Amniotic epithelial cell (primary cell): ENCODE measurements around the gene POLR3G.

Source experiments
- DNase-seq: peaks from one replicate; pipeline ENCODE4 v3.0.0-alpha.2; 2010; ENCODE audit warnings: low read depth

The POLR3G gene

DNA sequence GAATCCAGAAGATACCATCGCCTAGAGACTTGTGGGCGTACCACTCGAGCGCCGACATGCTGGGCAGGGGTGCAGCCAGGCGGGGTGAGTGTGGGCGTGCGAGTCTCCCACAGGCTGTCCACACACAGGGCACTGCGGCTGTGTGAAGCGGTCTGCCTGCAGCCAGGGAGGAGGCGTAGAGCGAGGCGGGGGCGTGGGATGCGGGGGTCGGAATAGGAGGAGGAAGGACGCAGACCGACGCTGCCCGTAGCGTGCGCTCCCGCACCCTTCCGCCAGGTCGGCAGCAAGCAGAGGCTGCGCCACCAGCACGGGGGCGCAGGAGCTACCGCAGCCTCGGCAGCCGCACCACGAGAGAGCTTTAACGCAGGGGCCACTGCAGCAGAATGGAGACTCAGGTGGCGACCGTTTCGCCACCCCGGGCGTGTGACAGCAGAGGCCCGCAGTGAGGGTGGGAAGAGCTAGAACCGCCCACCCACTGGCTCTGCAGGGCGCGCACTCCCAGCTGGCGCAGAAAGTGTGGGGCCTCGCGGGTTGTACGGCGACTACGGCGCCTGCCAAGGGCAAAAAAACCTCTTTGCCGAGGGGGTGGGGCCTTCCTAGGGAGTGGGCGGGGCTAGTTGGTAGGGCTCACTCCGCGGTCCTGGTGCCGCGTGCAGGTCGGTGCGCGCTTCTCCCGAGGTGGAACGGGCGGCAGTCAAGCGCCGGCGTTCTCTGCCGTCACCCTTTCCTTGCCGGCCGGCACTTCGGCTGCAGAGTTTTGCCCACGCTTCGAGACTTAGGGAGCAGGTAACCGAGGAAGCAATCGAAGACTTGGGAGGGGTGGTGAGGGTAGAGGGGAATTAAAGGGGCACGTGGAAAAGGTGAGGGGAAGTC is at the start of gene POLR3G, which contains the start of gene MBLAC2:
Gene POLR3G, plus strand, starts transcription at position 630 of the 873 bp plus-strand sequence. CDS start 10,704 bp downstream, outside the sequence.
Gene MBLAC2, minus strand, starts transcription at position 537 of the 873 bp plus-strand sequence. Its CDS starts 479 bp downstream, at position 58.
- peak; percentile 90 for DNase-seq

GRCh38 chr5:90434116-90434714 is 40.4 kb upstream of the POLR3G start:
- peak; percentile 48 for DNase-seq

GRCh38 chr5:90437663-90438062 is 37.0 kb upstream of the POLR3G start:
- DNase-seq, result no peak

DNA sequence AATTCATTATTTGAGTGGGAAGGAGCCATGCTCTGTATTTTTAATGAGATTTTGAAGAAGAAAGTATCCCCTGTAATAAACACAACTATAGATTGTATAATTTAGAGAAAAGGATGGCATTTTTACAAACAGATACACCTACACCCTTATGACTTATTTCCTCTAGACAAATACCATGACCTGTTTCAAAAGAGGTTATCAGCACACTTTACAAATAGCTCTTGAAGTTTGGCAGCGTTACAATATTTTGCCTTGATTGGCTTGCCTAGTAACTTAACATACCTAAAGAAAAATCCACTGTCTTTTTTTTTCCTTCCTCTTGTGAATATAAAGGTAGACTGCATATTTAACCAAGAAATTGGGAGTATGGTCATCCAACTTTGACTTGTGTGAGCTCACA is 36.6 kb upstream of the POLR3G start:
- DNase-seq, result peak; percentile 60

DNA sequence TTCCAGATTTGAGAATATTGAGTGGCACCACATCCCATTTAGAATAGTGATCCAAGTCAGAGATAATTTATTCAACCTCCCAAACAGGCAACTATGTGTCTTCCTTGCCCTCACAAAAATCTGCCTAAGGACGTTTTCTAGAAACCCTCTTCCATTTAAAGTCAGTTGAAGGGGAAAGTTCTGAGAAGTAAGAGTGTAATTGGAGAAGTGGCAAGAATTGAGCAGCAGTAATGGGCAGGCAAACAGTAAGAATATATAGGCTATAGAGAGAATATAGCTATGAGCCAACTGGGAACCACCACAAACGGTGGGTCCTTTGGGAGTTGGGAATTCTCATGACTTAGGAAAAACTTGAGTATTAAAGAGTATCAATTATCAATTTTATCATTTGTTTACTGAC is 34.0 kb upstream of the POLR3G start:
- DNase-seq, result no peak

- DNase-seq, result peak; percentile 83
Measured at GRCh38 chr5:90446961-90447360, 27.7 kb upstream of the POLR3G start.

DNA sequence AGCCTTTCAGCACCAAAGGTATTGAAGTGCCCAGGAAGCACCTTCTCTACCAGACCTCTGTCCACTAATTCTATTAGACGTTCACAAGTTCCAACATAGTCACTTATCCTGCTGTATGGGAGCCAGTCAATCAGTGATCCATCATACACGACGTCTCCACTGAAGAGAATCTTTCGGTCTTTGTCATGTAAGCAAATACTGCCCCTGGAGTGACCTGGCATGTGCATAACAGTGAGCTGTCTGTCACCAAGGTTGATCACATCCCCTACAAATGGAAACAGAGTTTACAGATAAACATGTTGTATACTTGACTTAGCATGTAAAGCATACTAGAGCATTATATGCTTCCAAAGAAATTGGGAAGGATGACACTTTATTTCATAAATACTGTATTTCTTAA is 13.4 kb upstream of the POLR3G start:
- DNase-seq, result no peak

- no peak for DNase-seq
Measured at GRCh38 chr5:90472783-90473395, 1.8 kb upstream of the POLR3G start.

DNA sequence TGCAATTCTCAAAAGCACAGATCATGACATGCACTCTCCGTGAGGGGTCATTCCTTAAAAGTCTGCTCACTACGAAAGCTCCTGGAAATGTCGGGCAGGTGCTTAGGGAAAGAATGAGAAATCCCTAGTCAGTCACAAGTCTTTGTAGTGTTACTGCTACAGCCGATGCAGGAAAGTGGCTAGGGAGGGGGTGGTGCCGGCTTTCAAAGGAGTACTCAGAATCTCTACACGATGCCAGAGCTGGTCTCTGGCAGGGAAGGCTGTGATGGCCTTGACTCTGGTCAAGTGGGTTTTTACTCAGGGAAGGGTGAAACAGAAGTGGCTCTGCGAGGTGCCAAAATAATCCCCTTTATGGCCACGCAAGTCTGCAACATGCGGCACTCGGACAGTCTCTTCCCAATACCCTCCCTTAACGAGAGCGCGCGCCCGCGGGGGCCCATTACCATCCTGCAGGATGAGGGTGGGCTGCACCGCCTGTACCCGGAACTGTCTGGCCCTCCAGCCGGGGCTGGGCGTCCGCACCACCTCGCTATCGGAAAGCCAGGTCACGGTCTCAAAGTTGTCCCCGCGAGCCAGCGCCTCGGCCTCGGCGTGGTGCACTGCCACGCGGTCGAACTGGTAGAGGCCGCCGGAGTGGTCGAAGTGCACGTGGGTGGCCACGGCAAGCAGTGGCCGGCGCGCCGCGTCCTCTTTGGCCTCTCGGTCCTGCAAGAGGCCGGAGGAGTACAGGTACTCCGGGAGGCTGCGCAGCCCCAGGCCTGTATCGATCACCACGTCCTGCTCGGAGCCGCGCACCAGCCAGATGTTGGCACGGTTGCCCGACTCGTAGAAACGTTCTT is 1.0 kb upstream of the POLR3G start:
- DNase-seq, result peak; percentile 15

DNA sequence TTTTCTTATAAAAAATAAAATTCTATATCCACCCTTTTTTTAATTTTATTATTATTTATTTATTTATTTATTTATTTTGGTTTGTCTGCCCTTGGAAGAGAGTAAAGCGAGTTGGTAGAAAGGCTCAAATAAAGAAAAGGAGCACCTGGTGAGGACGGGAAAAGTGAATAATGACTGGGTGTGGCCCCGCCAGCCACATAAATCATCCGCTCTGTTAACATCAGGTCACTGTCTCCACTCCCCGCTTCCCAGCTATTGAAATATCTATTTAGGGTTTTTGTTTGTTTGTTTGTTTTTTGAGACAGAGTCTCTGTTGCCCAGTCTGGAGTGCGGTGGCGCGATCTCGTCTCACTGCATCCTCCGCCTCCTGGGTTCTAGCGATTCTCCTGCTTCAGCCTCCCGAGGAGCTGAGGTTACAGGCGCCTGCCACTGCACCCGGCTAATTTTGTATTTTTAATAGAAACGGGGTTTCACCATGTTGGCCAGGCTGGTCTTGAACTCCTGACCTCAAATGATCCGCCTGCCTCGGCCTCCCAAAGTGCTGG is 844 bp downstream of the POLR3G start:
- DNase-seq, result no peak

DNA sequence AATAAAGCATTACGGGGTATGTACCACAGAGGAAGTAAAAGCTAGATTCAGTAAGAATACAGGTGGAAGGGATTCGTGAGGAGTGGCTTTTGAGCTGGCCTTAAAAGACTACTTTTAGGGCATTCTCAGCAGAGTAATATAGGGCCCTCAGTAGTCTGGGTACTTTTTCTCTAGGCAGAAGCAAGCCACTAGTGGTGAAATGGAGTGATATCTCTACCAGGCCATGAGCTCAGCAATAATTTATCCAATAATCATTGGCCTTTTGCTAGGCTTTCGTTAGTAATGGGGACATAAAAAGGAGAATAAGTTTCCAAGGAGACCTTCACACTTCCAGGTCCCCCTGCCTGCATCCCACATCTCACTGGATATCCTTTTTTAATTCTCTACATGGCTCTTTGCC is 1.7 kb downstream of the POLR3G start:
- no peak for DNase-seq

GRCh38 chr5:90477073-90477472 is 2.4 kb downstream of the POLR3G start:
- DNase-seq, result no peak

- DNase-seq, result no peak
Measured at GRCh38 chr5:90477621-90478215, 3.1 kb downstream of the POLR3G start.

GRCh38 chr5:90479611-90480385 is 5.1 kb downstream of the POLR3G start:
- DNase-seq, result no peak

GRCh38 chr5:90480699-90481098 is 6.0 kb downstream of the POLR3G start:
- DNase-seq, result no peak

DNA sequence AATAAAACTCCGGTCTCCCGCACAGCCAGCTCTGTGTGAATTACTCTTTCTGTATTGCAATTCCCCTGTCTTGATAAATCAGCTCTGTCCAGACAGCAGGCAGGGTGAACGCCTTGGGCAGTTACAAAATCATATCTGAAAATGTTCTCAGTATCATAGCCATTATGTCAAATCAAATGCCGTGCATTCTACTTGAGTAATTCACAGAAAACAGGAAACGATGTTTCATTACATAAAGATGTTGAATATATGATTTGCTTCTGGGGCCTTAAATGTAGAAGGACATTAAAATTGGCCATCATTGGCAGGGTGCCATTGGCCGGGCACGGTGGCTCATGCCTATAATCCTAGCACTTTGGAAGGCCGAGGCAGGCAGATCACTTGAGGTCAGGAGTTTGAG is 8.5 kb downstream of the POLR3G start:
- peak; percentile 43 for DNase-seq

GRCh38 chr5:90484540-90484939 is 9.9 kb downstream of the POLR3G start:
- no peak for DNase-seq

DNA sequence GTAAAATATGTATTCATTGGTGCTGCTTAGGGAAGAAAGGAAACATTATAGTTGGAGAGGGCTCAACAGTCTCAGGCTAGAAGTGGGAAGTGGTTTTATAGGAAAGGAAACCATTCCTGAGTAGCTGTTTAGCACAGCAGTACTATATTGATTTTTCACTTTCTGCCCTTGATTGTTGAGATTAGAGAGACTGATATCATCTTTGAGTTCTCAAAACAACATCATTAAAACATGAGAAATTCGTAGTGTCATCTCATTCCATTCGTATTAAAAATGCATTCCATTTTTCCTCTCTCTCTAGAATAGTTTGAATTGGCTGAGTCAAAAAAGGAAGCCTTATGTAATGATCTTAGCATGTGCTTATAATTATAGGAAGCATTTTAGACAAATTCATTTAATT is 14.1 kb downstream of the POLR3G start:
- no peak for DNase-seq

- no peak for DNase-seq
Measured at GRCh38 chr5:90494043-90494442, 19.4 kb downstream of the POLR3G start.

GRCh38 chr5:90495146-90495545 is 20.5 kb downstream of the POLR3G start:
- DNase-seq, result no peak

DNA sequence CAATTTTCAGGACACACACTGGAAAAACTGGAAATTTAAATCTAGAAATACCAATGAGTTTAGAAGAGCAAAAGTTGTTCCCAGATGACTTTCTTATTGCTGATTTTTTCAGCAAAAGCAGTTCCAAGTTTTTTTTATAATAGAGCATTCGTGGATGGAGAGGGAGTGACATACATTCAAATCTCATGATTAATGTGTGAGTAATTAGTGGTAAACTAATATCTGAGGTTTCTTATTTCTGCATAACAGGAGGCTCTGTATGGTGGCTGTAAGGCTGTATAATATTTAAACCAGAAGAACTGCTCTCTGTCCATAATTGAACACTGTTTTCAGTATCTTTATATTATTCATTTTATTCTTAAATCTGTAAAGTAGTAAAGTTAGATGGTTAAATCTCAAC is 28.9 kb downstream of the POLR3G start:
- DNase-seq, result no peak
